CD14-positive monocyte (primary cell): ENCODE data around the gene ZNF827. TPM values are rescaled to one million over a fixed set of nuclear protein-coding genes. Genes with fewer than 3 reads are reported as not detected.

Experiments
- DNase-seq, 3 donors: peaks; one replicate each; pipeline ENCODE4 v3.0.0-alpha.2; 2011 to 2022
- H2AFZ ChIP-seq: 2 replicates; pipeline ENCODE4 v1.6.0; 2012; ENCODE audit warnings: mild to moderate bottlenecking, low read depth, low read length, inconsistent platforms; ENCODE audit not compliant: insufficient read depth, poor library complexity, severe bottlenecking
- H3K27ac ChIP-seq, 2 donors: 1 replicate in 1 of 2; 2 replicates in 1 of 2; pipeline ENCODE4 v1.5.1; 2012 to 2013; ENCODE audit warnings: low read length in 2 of 2, control low read depth in 1 of 2, inconsistent platforms in 1 of 2, low read depth in 1 of 2, mild to moderate bottlenecking in 1 of 2
- H3K27me3 ChIP-seq, 2 donors: one replicate each; pipeline versions ENCODE4 v1.6.0 to v1.6.1; 2011 to 2013; ENCODE audit warnings: low read length in 2 of 2; ENCODE audit not compliant: control insufficient read depth in 2 of 2, insufficient read depth in 2 of 2
- H3K36me3 ChIP-seq, 2 donors: replicated peaks in 1 of 2; 1 replicate in 1 of 2; 2 replicates in 1 of 2; pipeline versions ENCODE4 v1.5.1 to v1.6.1; 2012 to 2013; ENCODE audit warnings: low read length in 2 of 2, control low read depth in 1 of 2, inconsistent platforms in 1 of 2, mild to moderate bottlenecking in 1 of 2; ENCODE audit not compliant: insufficient read depth in 2 of 2, control insufficient read depth in 1 of 2
- H3K4me1 ChIP-seq, 2 donors: 1 replicate in 1 of 2; 2 replicates in 1 of 2; pipeline versions ENCODE4 v1.5.1 to v1.6.1; 2012 to 2013; ENCODE audit warnings: low read length in 2 of 2, control low read depth in 1 of 2, inconsistent platforms in 1 of 2, mild to moderate bottlenecking in 1 of 2, moderate library complexity in 1 of 2; ENCODE audit not compliant: insufficient read depth in 2 of 2, control insufficient read depth in 1 of 2
- H3K4me2 ChIP-seq: replicated peaks from 2 replicates; pipeline ENCODE3; 2012; ENCODE audit warnings: low read length, moderate library complexity, mild to moderate bottlenecking; ENCODE audit not compliant: poor library complexity, severe bottlenecking; ENCODE audit errors: extremely low read depth
- H3K4me3 ChIP-seq, 3 experiments: fragments of 200-600 bp in 1 of 3; sonication (generic) in 1 of 3; replicated peaks in 1 of 3; 1 replicate in 2 of 3; 2 replicates in 1 of 3; pipeline ENCODE4 v1.5.1; 2011 to 2013; ENCODE audit warnings: low read length in 3 of 3, mild to moderate bottlenecking in 3 of 3, control low read depth in 2 of 3, low read depth in 2 of 3, inconsistent platforms in 1 of 3, moderate library complexity in 1 of 3
- H3K79me2 ChIP-seq: 2 replicates; pipeline ENCODE4 v1.6.0; 2012; ENCODE audit warnings: mild to moderate bottlenecking, control low read depth, inconsistent platforms, low read length, moderate library complexity; ENCODE audit not compliant: insufficient read depth
- H3K9ac ChIP-seq: 2 replicates; pipeline ENCODE4 v1.6.0; 2017; ENCODE audit warnings: low read length, mild to moderate bottlenecking; ENCODE audit not compliant: insufficient read depth, poor library complexity, severe bottlenecking
- H3K9me3 ChIP-seq, 2 donors: replicated peaks in 1 of 2; 1 replicate in 1 of 2; 2 replicates in 1 of 2; pipeline versions ENCODE4 v1.5.1 to v1.6.1; 2012 to 2013; ENCODE audit warnings: low read length in 2 of 2, control low read depth in 1 of 2; ENCODE audit not compliant: control insufficient read depth in 1 of 2, insufficient read depth in 1 of 2
- H4K20me1 ChIP-seq: 2 replicates; pipeline ENCODE4 v1.6.0; 2012; ENCODE audit warnings: mild to moderate bottlenecking, low read length, control low read depth, moderate library complexity; ENCODE audit not compliant: insufficient read depth
- H3K27ac Mint-ChIP-seq, 7 donors: one replicate each; pipeline ENCODE4 v1.8.0; 2020; ENCODE audit warnings: mild to moderate bottlenecking in 7 of 7, mixed read lengths in 7 of 7, moderate library complexity in 6 of 7, inconsistent platforms in 2 of 7
- H3K27me3 Mint-ChIP-seq, 3 donors: one replicate each; pipeline ENCODE4 v1.8.0; 2021 to 2022; ENCODE audit warnings: low read depth in 3 of 3, mild to moderate bottlenecking in 3 of 3, mixed read lengths in 3 of 3, moderate library complexity in 3 of 3, inconsistent platforms in 1 of 3
- H3K36me3 Mint-ChIP-seq, 2 donors: one replicate each; pipeline ENCODE4 v1.8.0; 2020; ENCODE audit warnings: mixed read lengths in 2 of 2, inconsistent platforms in 1 of 2, mild to moderate bottlenecking in 1 of 2
- H3K4me1 Mint-ChIP-seq: one replicate; pipeline ENCODE4 v1.8.0; 2020; ENCODE audit warnings: mild to moderate bottlenecking, mixed read lengths
- H3K4me3 Mint-ChIP-seq, 2 donors: one replicate each; pipeline ENCODE4 v1.8.0; 2020; ENCODE audit warnings: mild to moderate bottlenecking in 2 of 2, mixed read lengths in 2 of 2, moderate library complexity in 1 of 2
- H3K9me3 Mint-ChIP-seq, 7 donors: one replicate each; pipeline ENCODE4 v1.8.0; 2020 to 2022; ENCODE audit warnings: mixed read lengths in 7 of 7, mild to moderate bottlenecking in 6 of 7, moderate library complexity in 6 of 7, inconsistent platforms in 2 of 7
- CTCF ChIP-seq: fragments of 200-600 bp; IDR thresholded peaks from one replicate; pipeline ENCODE4 v1.8.0; 2022; ENCODE audit warnings: antibody characterized with exemption, mild to moderate bottlenecking
- WGBS: methylation state at CpG from one replicate; pipeline ENCODE4 v1.1.5; 2013; ENCODE audit warnings: missing lambda C conversion rate; ENCODE audit not compliant: insufficient coverage; 5-methylcytosine and 5-hydroxymethylcytosine counted together
- intact Hi-C, 2 donors: fragments of 100-400 bp; cut with micrococcal nuclease; formaldehyde crosslinking; loops; one replicate each; pipeline versions ENCODE4 v1.15.0 to v1.15.1; 2023
- polyA plus RNA-seq, 3 donors: library from polyadenylated mRNA; depleted of rRNA in 1 of 3; unstranded in 2 of 3; stranded (reverse) in 1 of 3; fragments of 300-500 nt in 2 of 3; fragments of >200 nt in 1 of 3; fragmentation: Illumina TruSeq in 2 of 3; gene quantifications; 1 replicate in 2 of 3; 2 replicates in 1 of 3; pipeline ENCODE4 v1.2.3, GENCODE V29; 2012 to 2021

Gene ZNF827
- polyA plus RNA-seq, 3 donors = 0.04 TPM; not detected in 2

- Histone ChIP-seq H3K4me1 (no peaks in the 10 kb centered on the region), H4K20me1 (no peaks in the 10 kb centered on the region), H3K27ac (no peak overlapping the region), H3K9ac (no peak overlapping the region), H3K9me3 (no peaks in the 10 kb centered on the region), H3K4me3 (no peak overlapping the region), H2AFZ (no peak overlapping the region), H3K27me3 (no peaks in the 10 kb centered on the region), H3K4me2 (no peak overlapping the region), H3K36me3 (no peaks in the 10 kb centered on the region), H3K79me2 (no peaks in the 10 kb centered on the region)
- H3K9me3 Mint-ChIP-seq = peaks cover 0 to 2% (median 0%) of the 10 kb centered on the region in 7 donors
- H3K36me3 Mint-ChIP-seq = no peaks in the 10 kb centered on the region
- no peak overlapping the region for H3K27ac Mint-ChIP-seq
- no peak overlapping the region for H3K4me3 Mint-ChIP-seq
- no peak for DNase-seq
- H3K4me1 Mint-ChIP-seq = peaks cover 9% of the 10 kb centered on the region
- 34% methylated on average over 5 of the region's 8 CpGs for WGBS
- H3K27me3 Mint-ChIP-seq = peaks cover 0 to 4% (median 4%) of the 10 kb centered on the region in 3 donors
- intact Hi-C loops = no loop called here
- TF ChIP-seq CTCF = no peak
These were observed 56.6 kb downstream of the ZNF827 start for GRCh38 chr4:145881989-145882388.

GRCh38 chr4:145881576-145881975 is 57.0 kb downstream of the ZNF827 start:
- no peaks in the 10 kb centered on the region for H3K9me3 ChIP-seq
- no peaks in the 10 kb centered on the region for H4K20me1 ChIP-seq
- no peaks in the 10 kb centered on the region for H3K36me3 ChIP-seq
- Mint-ChIP-seq H3K27me3 (peaks cover 0 to 4% (median 4%) of the 10 kb centered on the region in 3 donors), H3K36me3 (no peaks in the 10 kb centered on the region), H3K27ac (no peak overlapping the region), H3K4me1 (peaks cover 9% of the 10 kb centered on the region), H3K4me3 (no peak overlapping the region), H3K9me3 (peaks cover 0 to 2% (median 0%) of the 10 kb centered on the region in 7 donors)
- no peak overlapping the region for H3K4me3 ChIP-seq
- no peaks in the 10 kb centered on the region for H3K4me1 ChIP-seq
- H3K27ac ChIP-seq = no peak overlapping the region
- no peak for TF ChIP-seq CTCF
- intact Hi-C loops = no loop called here
- no peak overlapping the region for H3K9ac ChIP-seq
- DNase-seq = no peak
- H2AFZ ChIP-seq = no peak overlapping the region
- 41% methylated on average over 4 of the region's 4 CpGs for WGBS
- H3K79me2 ChIP-seq = no peaks in the 10 kb centered on the region
- no peak overlapping the region for H3K4me2 ChIP-seq
- no peaks in the 10 kb centered on the region for H3K27me3 ChIP-seq
